Measurements from ENCODE around the gene ASTN1.

The ASTN1 gene

GRCh38 chr1:176976771-176977170 is 187.7 kb downstream of the ASTN1 start:
- no peak for DNase-seq

GRCh38 chr1:176976225-176976624 is 188.3 kb downstream of the ASTN1 start:
- no peak for DNase-seq

- no peak for DNase-seq
These were observed 199.8 kb downstream of the ASTN1 start for GRCh38 chr1:176964687-176965086.

- no peak for DNase-seq
These were observed 201.3 kb downstream of the ASTN1 start for GRCh38 chr1:176963181-176963580.

- DNase-seq, result no peak
These were observed 202.8 kb downstream of the ASTN1 start for GRCh38 chr1:176961678-176962077.

GRCh38 chr1:176959191-176959820 is 205.2 kb downstream of the ASTN1 start:
- DNase-seq, result no peak

GRCh38 chr1:176957603-176958002 is 206.9 kb downstream of the ASTN1 start:
- DNase-seq, result no peak

GRCh38 chr1:176954242-176954641 is 210.3 kb downstream of the ASTN1 start:
- no peak for DNase-seq

- no peak for DNase-seq
These were observed 213.7 kb downstream of the ASTN1 start for GRCh38 chr1:176950736-176951324.

GRCh38 chr1:176949033-176949662 is 215.4 kb downstream of the ASTN1 start:
- peak; percentile 33 for DNase-seq

GRCh38 chr1:176944606-176945005 is 219.9 kb downstream of the ASTN1 start:
- no peak for DNase-seq

- no peak for DNase-seq
These were observed 220.7 kb downstream of the ASTN1 start for GRCh38 chr1:176943783-176944182.

- no peak for DNase-seq
These were observed 222.2 kb downstream of the ASTN1 start for GRCh38 chr1:176942346-176942745.

- no peak for DNase-seq
These were observed 224.5 kb downstream of the ASTN1 start for GRCh38 chr1:176939993-176940392.

- no peak for DNase-seq
These were observed 226.1 kb downstream of the ASTN1 start for GRCh38 chr1:176938375-176938774.

- no peak for DNase-seq
These were observed 230.1 kb downstream of the ASTN1 start for GRCh38 chr1:176934370-176934769.

- no peak for DNase-seq
These were observed 232.1 kb downstream of the ASTN1 start for GRCh38 chr1:176932114-176933104.

GRCh38 chr1:176931526-176931925 is 233.0 kb downstream of the ASTN1 start:
- no peak for DNase-seq

GRCh38 chr1:176926330-176927086 is 238.0 kb downstream of the ASTN1 start:
- DNase-seq, result no peak

- no peak for DNase-seq
These were observed 239.3 kb downstream of the ASTN1 start for GRCh38 chr1:176925223-176925622.

- no peak for DNase-seq
These were observed 241.2 kb downstream of the ASTN1 start for GRCh38 chr1:176923283-176923682.
